Testis (tissue), 2 donors: ENCODE results near the gene TRPM3.

Source experiments
- CTCF ChIP-seq, 3 experiments: fragments of 450-650 bp in 2 of 3; fragments of 200-600 bp in 1 of 3; sonication (generic) in 1 of 3; IDR thresholded peaks; one replicate each; pipeline ENCODE4 v1.5.1; 2016 to 2019; ENCODE audit warnings: antibody characterized with exemption in 3 of 3, mild to moderate bottlenecking in 2 of 3, moderate library complexity in 1 of 3
- POLR2A ChIP-seq: fragments of 450-650 bp; IDR thresholded peaks from one replicate; pipeline ENCODE4 v1.6.1; 2017; ENCODE audit warnings: antibody characterized with exemption, mild to moderate bottlenecking, moderate library complexity

GRCh38 chr9:70950270-70950669 is 171.2 kb downstream of the TRPM3 start:
- TF ChIP-seq POLR2A (no peak), CTCF (IDR thresholded peaks at IDR 0.05) (no peak)
